ENCODE measurements around the gene MAP3K13.
"Not testable (repeated sequence)": the region's sequence is repeated elsewhere in the genome, so short reads cannot be mapped to it uniquely, and the experiment has no call there.

The MAP3K13 gene

DNA sequence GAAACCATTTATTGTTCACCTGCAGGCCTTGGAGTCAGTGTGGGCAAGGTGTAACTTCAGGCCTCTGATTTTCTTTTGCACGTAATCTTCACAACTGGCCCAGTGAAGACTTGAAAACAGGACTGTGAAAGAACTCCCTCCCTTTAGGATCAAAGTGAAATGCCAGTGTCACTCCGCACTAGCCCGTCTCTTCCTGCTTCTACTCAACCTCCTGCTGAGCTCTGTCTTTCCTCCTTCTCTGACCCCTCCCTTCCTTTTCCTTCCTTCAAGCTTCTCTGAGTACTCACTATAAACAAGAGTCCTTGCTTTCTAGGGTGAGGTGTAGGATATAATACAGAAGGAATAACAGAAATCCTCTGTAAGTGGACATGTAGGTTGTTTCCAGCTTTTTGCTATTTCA, 107.4 kb downstream of the MAP3K13 start:
- Histone ChIP-seq H3K27ac (ENCODE audit: low read length) (no peak overlapping the region), H3K9ac (ENCODE audit: low read length) (no peak overlapping the region), H3K4me1 (ENCODE audit: low read length) (peaks cover 10% of the 10 kb centered on the region), H4K20me1 (ENCODE audit: insufficient read depth, low read length) (no peaks in the 10 kb centered on the region), H3K79me2 (ENCODE audit: low read length) (no peaks in the 10 kb centered on the region), H3K27me3 (ENCODE audit: low read depth, low read length) (no peaks in the 10 kb centered on the region), H3K4me3 (ENCODE audit: low read length) (no peak overlapping the region), H3K36me3 (replicated peaks; ENCODE audit: low read depth, low read length) (no peaks in the 10 kb centered on the region), H3K9me3 (ENCODE audit: insufficient read depth, low read length) (no peaks in the 10 kb centered on the region), H2AFZ (ENCODE audit: low read depth, low read length) (no peak overlapping the region), H3K4me2 (ENCODE audit: low read length) (no peak overlapping the region)
- no peak for TF ChIP-seq EZH2phosphoT487 (IDR thresholded peaks at IDR 0.05; ENCODE audit: low read depth)
- TF ChIP-seq, protein P1, sequence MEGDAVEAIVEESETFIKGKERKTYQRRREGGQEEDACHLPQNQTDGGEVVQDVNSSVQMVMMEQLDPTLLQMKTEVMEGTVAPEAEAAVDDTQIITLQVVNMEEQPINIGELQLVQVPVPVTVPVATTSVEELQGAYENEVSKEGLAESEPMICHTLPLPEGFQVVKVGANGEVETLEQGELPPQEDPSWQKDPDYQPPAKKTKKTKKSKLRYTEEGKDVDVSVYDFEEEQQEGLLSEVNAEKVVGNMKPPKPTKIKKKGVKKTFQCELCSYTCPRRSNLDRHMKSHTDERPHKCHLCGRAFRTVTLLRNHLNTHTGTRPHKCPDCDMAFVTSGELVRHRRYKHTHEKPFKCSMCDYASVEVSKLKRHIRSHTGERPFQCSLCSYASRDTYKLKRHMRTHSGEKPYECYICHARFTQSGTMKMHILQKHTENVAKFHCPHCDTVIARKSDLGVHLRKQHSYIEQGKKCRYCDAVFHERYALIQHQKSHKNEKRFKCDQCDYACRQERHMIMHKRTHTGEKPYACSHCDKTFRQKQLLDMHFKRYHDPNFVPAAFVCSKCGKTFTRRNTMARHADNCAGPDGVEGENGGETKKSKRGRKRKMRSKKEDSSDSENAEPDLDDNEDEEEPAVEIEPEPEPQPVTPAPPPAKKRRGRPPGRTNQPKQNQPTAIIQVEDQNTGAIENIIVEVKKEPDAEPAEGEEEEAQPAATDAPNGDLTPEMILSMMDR (IDR thresholded peaks at IDR 0.05; ENCODE audit: low read depth, low read length): no peak

DNA sequence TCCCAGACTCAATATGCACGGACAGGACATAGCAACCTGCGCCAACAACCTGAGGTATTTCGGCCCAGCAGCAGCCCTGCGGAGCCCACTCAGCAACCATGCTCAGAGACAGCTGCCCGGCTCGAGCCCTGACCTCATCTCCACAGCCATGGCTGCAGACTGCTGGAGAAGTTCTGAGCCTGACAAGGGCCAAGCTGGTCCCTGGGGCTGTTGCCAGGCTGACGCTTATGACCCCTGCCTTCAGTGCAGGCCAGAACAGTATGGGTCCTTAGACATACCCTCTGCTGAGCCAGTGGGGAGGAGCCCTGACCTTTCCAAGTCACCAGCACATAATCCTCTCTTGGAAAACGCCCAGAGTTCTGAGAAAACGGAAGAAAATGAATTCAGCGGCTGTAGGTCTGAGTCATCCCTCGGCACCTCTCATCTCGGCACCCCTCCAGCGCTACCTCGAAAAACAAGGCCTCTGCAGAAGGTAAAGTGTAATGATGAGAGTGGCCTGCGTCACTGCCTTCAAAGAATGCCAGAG, 110.4 kb downstream of the MAP3K13 start:
- no peak overlapping the region for H2AFZ ChIP-seq (ENCODE audit: low read depth, low read length)
- H4K20me1 ChIP-seq (ENCODE audit: insufficient read depth, low read length): no peaks in the 10 kb centered on the region
- H3K36me3 ChIP-seq (replicated peaks; ENCODE audit: low read depth, low read length): no peaks in the 10 kb centered on the region
- H3K4me3 ChIP-seq (ENCODE audit: low read length): no peak overlapping the region
- H3K27ac ChIP-seq (ENCODE audit: low read length): no peak overlapping the region
- no peaks in the 10 kb centered on the region for H3K9me3 ChIP-seq (ENCODE audit: insufficient read depth, low read length)
- TF ChIP-seq, protein P1 (IDR thresholded peaks at IDR 0.05; ENCODE audit: low read depth, low read length): no peak
- no peaks in the 10 kb centered on the region for H3K4me1 ChIP-seq (ENCODE audit: low read length)
- no peak overlapping the region for H3K4me2 ChIP-seq (ENCODE audit: low read length)
- no peaks in the 10 kb centered on the region for H3K79me2 ChIP-seq (ENCODE audit: low read length)
- no peak overlapping the region for H3K9ac ChIP-seq (ENCODE audit: low read length)
- no peaks in the 10 kb centered on the region for H3K27me3 ChIP-seq (ENCODE audit: low read depth, low read length)

DNA sequence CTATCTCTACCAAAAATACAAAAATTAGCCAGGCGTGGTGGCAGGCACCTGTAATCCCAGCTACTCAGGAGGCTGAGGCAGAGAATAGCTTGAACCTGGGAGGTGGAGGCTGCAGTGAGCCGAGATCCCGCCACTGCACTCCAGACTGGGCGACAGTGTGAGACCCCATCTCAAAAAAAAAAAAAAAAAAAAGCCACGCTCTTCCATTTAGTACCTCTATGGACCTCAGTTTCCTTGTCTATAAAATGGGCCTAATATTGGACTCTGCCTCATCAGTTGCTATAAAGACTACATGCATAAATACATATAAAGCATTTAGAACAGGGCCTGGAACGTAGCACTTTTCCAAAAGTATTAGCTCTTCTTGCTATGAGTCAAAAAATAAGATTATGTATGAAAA, 112.0 kb downstream of the MAP3K13 start:
- H3K4me3 ChIP-seq (ENCODE audit: low read length); H3K79me2 ChIP-seq (ENCODE audit: low read length); H2AFZ ChIP-seq (ENCODE audit: low read depth, low read length); H3K4me1 ChIP-seq (ENCODE audit: low read length); H3K4me2 ChIP-seq (ENCODE audit: low read length); H3K9me3 ChIP-seq (ENCODE audit: insufficient read depth, low read length); H3K9ac ChIP-seq (ENCODE audit: low read length); H3K27me3 ChIP-seq (ENCODE audit: low read depth, low read length); H3K36me3 ChIP-seq (replicated peaks; ENCODE audit: low read depth, low read length); H3K27ac ChIP-seq (ENCODE audit: low read length); H4K20me1 ChIP-seq (ENCODE audit: insufficient read depth, low read length): not testable (repeated sequence)

DNA sequence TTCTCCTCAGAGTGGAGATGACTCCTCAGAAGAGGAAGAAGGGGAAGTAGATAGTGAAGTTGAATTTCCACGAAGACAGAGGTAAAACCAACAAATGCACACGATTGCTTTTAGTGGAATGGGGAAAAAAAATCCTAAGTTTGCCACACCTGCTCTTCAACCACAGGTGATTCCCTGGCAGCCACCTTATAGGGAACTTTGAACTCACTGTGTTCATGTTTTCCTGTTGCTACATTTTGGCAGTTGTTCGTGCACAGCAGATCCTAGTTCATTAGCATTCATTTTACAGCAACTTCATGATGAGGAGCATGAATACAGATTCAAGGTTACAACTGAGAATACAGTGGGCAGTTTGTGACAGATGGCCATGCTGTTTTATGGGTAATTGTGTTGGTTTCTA, 114.4 kb downstream of the MAP3K13 start:
- TF ChIP-seq, protein P1 (IDR thresholded peaks at IDR 0.05; ENCODE audit: low read depth, low read length): no peak
- Histone ChIP-seq H3K79me2 (ENCODE audit: low read length) (no peaks in the 10 kb centered on the region), H3K27me3 (ENCODE audit: low read depth, low read length) (no peaks in the 10 kb centered on the region), H3K27ac (ENCODE audit: low read length) (no peak overlapping the region), H3K4me1 (ENCODE audit: low read length) (no peaks in the 10 kb centered on the region), H3K4me2 (ENCODE audit: low read length) (no peak overlapping the region), H2AFZ (ENCODE audit: low read depth, low read length) (no peak overlapping the region), H3K9ac (ENCODE audit: low read length) (no peak overlapping the region), H3K36me3 (replicated peaks; ENCODE audit: low read depth, low read length) (peaks cover 3% of the 10 kb centered on the region), H4K20me1 (ENCODE audit: insufficient read depth, low read length) (no peaks in the 10 kb centered on the region), H3K9me3 (ENCODE audit: insufficient read depth, low read length) (no peaks in the 10 kb centered on the region), H3K4me3 (ENCODE audit: low read length) (no peak overlapping the region)
